T-helper 2 cell (primary cell): ENCODE measurements around the gene MRPL42.
"Not testable (repeated sequence)": the region's sequence is repeated elsewhere in the genome, so short reads cannot be mapped to it uniquely, and the experiment has no call there.

ENCODE experiments used
- DNase-seq, 5 experiments: peaks; one replicate each; pipeline versions ENCODE4 v3.0.0 to v3.0.0-alpha.2; 2012 to 2022

MRPL42 gene

GRCh38 chr12:93550748-93551611, 83.7 kb downstream of the MRPL42 start:
- no peak for DNase-seq

DNA sequence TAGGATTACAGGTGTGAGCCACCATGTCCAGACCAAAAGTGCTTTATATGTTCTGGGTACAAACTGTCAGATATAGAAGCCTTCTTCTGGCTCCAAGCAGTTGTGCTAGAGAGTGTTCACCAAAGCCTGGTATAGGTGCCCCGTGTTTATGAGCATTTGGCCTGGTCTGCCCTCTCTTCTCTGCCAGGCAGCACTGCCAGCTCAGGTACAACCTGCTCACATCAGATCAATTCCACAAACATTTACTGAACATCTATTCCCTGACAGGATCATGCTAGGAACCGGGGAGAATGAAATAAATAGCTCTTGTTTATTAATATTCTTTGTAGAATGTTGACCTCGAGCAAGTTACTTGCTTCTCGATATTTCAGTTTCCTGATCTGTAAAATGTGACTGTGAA, 85.1 kb downstream of the MRPL42 start:
- no peak for DNase-seq

DNA sequence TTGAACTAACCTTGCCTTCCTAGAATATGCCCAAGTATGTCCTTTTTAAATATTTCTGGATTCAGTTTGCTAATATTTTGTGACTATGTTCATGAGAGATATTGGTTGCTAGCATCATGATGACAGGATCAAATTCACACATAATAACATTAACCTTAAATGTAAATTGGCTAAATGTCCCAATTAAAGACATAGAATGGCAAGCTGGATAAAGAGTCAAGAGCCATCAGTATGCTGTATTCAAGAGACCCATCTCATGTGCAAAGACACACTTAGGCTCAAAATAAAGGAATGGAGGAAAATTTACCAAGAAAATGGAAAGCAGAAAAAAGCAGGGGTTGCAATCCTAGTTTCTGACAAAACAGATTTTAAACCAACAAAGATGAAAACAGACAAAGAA, 90.6 kb downstream of the MRPL42 start:
- not testable (repeated sequence) for DNase-seq

GRCh38 chr12:93558685-93559084, 91.4 kb downstream of the MRPL42 start:
- DNase-seq = not testable (repeated sequence)

- DNase-seq = peak in 1 of 5 experiments; percentile 41
Observed at GRCh38 chr12:93563807-93564538, 96.7 kb downstream of the MRPL42 start.

- DNase-seq = no peak
Observed at GRCh38 chr12:93565760-93566159, 98.4 kb downstream of the MRPL42 start.
